Right lobe of liver (tissue), 4 donors: Measurements from ENCODE around the gene CFAP43.

ENCODE experiments used
- POLR2A ChIP-seq: fragments of 450-650 bp; IDR thresholded peaks from one replicate; pipeline ENCODE4 v1.6.1; 2017; ENCODE audit warnings: antibody characterized with exemption, mild to moderate bottlenecking
- TF ChIP-seq, protein P1 (sequence below), 4 donors: fragments of 200-600 bp in 3 of 4; fragments of 450-650 bp in 1 of 4; IDR thresholded peaks; one replicate each; pipeline versions ENCODE4 v1.5.1 to v1.8.0; 2016 to 2022; ENCODE audit warnings: antibody characterized with exemption in 4 of 4, mild to moderate bottlenecking in 2 of 4
- donor health status: DM: no; HTN: no; CAD: no.
- donor health status: DM: no; HTN: no; CAD: no.
- donor health status: DM: no; HTN: yes; CAD: no.

DNA sequence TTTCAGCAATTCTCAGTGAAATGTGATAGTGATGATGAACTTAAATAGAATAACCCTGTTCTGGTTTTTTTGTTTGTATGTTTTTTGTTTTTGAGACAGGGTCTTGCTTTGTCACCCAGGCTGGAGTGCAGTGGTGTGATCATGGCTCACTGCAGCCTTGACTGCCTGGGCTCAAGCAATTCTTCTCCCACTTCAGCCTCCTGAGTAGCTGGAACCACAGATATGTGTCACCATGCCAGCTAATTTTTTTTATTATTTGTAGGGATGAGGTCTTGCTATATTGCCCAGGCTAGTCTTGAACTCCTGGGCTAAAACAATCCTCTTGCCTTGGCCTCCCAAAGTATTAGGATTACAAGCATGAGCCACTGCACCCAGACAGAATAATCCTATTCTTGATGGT, 132.2 kb downstream of the CFAP43 start:
- TF ChIP-seq, protein P1, sequence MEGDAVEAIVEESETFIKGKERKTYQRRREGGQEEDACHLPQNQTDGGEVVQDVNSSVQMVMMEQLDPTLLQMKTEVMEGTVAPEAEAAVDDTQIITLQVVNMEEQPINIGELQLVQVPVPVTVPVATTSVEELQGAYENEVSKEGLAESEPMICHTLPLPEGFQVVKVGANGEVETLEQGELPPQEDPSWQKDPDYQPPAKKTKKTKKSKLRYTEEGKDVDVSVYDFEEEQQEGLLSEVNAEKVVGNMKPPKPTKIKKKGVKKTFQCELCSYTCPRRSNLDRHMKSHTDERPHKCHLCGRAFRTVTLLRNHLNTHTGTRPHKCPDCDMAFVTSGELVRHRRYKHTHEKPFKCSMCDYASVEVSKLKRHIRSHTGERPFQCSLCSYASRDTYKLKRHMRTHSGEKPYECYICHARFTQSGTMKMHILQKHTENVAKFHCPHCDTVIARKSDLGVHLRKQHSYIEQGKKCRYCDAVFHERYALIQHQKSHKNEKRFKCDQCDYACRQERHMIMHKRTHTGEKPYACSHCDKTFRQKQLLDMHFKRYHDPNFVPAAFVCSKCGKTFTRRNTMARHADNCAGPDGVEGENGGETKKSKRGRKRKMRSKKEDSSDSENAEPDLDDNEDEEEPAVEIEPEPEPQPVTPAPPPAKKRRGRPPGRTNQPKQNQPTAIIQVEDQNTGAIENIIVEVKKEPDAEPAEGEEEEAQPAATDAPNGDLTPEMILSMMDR (IDR thresholded peaks at IDR 0.05): no peak
- no peak for TF ChIP-seq POLR2A
